Stimulated activated CD4-positive, alpha-beta T cell treated with anti-CD3 and anti-CD28 coated beads, Interleukin-15, amount 100 ng/mL, for 48 hours (primary cell): ENCODE results near the gene LRRC10B.

ENCODE experiments used
- DNase-seq, 2 donors: peaks; one replicate each; pipeline ENCODE4 v3.0.0-alpha.2; 2020; ENCODE audit warnings: low read depth in 2 of 2

LRRC10B gene

DNA sequence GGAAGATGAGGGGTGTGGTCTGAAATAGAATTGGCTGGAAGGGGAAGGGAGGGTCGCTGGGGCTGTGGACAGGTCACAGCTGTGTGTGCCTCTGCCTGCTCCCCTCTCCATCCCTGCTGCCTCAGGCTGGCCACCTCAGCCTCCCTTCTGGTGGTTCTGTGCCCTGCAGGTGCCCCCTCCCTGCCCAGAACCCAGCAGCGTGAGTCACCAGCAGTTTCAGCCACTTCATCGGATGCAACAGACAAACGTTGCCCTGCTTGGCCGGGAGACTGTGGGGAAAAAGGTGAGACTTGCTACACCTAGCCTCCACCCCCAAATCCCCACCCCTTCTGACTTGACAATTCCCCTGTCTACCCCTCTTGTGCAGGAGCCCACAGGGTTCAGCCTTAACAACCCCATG, 21.8 kb upstream of the LRRC10B start:
- no peak for DNase-seq

DNA sequence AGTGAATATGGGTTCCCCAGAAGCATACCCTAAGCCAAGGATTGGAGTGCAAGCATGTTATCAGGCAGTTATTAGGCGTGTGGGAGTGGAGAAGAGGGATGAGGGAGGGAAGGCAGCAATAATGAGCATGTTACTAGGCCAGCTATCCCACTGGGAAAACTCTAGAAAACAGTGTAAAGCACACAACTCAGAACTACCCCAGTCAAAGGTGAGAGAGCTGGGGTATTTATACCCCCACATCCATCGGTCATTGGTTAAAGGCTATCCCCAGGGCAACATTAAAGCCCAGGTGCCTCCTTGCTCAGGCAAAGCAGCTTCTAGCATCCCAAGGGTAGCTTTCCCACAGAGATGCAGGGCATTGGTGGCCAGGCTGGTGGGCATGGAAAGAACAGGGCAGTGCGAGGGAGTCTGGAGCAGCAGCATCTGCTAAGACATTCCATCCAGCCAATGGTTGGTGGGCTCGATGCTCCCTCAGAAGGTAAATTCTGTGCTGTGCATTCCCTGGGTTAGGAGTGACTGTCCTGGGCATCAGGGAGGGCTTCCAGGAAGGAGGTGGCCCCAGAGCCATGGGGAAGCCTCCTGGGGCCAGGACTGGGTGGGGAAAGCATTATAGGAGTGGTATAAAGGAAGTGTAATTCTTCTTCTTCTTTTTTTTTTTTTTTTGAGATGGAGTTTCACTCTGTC, 21.1 kb upstream of the LRRC10B start:
- no peak for DNase-seq

DNA sequence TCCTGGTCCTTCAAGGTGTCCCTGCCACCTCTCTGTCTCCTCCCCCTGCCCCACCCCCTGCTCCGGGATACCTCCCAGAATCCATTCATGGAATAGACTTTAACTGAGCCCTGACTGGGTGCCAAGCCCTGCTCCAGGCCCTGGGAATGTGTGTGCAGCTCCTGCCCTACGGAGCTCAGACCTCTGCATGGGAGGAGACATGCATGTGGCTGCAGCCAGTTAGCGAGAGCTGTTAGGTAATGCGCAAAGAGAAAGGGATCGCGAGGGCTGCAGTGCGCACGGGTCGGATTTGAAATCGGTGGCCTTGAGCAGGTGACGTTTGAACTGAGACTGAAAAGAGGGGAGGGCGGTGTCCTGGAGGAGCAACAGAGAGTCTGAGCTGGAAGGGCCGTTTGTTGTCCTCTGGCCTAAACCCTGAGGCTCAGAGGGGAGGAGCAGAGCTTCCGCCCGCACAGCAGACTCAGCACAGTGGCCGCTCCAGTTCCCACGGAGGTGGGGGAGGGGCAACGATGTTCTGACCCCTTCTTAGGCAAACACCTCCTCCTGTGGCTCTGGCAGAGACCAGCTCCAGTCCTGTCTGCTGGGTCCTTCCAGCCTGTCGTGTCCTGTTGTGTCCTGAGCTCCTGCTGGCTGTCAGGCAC, 19.8 kb upstream of the LRRC10B start:
- no peak for DNase-seq

DNA sequence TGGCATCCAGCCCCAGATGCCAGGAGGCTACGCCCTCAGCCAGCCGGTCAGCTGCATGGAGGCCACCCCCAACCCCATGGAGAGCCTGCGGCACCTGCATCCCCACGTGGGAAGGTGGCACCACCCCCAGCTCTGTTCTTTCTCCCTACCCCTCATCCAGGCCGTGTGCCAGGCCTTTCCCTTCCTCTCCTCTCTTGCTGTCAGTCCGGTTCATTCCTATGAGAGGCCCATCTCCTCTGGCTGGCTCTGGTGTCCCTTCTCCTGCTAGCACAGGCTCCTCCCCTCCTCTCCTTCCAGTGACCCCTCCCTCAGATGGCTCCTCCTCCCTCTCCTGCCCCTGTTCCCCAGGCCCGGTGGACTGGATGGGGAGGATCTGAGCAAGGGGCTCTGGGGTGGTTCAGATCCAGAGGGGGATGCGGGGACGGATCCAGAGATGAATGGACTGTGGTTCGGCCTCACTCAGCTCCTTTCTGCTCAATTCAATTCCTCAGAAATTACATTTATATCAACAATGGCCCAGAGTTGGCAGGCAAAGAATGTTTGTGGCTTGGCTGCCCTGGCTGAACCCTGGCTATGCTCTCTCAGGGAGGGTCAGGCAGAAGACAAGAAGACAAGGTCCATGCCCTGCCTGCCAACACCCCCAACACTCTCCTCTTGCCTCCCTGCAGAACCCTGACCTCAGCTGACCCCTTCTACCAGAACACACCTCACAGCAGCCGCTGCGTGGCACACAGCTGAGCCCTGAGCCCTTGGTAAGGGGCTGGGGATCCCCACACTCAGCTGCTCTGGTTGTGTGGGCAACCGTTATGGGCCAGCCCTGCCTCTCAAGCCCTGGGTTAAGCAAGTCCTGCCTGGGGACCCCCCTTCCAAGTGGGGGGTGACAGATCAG, 18.5 kb upstream of the LRRC10B start:
- DNase-seq = no peak

DNA sequence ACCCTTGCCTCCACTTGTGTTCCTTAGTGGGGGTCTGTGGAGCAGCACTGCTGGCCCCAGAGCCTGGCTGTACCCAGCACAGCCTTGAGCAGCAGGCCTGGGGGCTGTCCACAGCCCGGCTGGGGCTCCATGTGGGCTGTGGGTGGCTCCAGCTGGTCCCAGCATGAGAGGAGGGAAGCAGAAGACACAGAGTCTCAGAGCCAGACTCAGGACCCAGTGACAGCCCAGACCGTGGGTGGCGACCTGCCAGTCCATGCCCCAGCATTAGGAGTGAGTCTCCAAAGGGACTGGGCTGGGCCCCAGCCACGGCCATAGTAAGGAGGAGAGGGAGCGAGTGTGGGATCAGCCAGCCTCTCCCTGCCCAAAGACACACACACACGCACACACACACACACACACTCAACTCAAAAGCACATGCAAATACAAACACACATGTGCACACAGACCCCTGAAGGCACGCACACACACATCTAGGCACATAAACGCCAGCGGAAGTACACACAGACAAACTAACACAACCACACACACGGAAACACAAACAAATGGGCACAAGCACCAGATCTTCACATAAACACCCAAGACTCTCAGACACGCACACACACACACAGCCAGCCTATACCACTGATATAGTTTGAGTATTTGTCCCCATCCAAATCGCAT, 16.7 kb upstream of the LRRC10B start:
- DNase-seq = no peak

DNA sequence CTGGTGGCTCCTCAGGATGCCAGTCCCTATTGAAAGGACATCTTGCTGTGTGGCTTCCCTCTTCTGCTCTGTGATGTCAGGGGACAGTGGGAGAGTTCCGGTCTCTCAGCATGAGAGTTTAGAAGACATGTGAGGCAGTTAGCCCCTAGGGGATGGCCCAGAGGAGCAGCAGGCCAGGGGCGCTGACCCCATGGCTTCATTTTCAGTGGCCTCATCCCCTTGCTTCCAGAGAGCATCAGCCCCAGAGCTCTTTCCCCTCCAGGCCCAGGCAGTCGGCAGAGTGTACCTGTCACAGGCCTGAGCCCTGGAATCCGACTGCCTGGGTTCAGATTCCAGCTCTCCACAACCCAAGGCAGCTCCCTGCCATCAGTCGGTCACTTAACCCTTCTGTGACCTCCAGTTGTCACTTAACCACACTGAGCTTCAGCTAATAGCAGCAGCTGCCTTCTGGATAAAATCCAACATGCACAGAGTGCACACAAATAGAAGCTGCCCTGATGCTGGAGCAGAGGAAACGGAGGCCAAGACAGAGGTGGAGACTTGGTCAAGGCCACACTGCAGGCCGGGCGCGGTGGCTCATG, 14.1 kb upstream of the LRRC10B start:
- no peak for DNase-seq

DNA sequence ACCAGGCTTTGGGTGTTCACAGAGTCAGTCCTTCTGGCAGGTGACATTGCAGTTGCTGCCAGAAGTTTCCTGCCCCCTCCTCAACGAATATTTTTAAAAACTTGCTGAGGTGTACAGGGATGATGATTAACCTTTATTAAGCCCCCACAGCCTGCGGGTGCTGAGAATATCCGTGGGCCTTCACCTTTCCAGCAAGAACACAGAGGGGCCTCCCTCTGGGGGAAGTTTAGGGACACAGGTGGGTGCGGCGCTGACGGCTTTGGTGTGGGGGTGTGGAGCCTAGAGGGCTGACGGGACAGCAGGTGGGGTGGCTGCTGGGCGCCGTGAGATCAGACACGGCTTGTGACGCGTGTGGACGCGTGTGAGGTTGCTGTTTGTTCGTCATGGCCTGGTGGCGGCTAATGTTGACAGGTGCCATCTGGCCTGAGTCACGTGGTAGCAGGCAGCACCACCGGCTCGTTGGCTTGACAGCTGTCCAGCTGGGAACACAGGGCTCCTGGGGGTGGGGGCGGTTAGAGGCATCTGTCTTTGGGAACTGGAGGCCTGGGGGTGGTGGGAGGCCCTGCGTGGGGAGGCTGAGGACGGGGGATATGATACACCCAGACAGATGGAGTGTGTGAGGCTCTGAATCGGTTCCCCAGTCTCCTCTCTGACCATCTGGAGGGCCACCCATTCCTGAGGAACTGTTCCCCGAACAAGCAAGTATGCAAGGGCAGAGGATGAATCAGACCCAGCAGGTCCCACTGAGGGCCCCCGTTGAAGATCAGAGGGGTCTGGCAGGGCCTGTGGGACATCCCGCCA, 12.5 kb upstream of the LRRC10B start:
- no peak for DNase-seq

DNA sequence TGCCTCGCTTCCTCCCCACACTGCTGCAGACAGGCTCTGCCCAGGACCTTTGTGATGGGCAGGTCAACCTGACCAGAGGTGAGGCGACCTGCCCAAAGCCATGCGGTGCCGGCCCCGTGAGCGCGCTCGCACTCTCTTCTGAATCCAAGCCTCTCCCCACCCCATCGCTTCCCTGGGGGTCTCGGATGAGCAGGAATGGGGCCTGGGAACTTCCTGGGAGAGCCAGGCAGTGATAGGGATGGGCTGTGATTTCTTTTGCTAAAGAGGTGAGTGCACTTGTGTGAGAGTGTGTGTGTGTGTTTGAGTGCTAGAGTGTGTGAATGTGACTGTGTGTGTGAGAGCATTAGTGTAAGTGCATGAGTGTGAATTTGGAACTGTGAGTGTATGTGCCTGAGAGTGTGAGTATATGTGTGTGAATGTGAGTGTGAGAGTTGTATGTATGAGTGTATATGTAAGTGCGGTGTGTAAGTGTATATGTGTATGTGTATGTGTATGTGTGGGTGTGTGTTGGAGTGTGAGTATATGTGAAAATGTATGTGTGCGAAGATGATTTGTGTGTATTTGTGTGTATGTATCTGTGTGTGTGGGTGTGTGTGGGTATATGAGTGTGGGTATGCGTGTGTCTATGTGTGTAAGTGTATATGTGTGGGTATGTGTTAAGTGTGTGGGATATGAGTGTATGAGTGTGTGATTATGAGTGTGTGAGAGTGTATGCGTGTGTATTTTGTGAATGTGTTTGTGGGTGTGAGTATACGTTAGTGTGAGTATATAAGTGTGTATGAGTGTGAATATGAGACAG, 11.7 kb upstream of the LRRC10B start:
- DNase-seq = no peak

DNA sequence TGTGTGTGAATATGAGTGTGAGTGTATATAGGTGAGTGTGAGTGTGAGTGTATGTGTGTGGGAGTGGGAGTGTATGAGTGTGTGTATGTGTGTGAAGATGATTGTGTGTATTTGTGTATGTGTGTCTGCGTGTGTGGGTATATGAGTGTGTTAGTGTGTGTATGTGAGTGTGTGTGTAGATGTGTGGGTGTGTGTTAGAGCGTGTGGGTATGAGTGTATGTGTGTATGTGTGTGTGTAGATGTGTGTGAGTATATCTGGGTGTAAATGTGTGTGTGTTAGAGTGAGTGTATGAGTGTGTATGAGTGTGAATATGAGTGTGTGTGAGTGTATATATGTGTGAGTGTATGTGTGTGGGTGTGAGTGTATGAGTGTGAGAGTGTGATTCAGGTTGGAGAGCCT, 11.1 kb upstream of the LRRC10B start:
- DNase-seq = no peak

DNA sequence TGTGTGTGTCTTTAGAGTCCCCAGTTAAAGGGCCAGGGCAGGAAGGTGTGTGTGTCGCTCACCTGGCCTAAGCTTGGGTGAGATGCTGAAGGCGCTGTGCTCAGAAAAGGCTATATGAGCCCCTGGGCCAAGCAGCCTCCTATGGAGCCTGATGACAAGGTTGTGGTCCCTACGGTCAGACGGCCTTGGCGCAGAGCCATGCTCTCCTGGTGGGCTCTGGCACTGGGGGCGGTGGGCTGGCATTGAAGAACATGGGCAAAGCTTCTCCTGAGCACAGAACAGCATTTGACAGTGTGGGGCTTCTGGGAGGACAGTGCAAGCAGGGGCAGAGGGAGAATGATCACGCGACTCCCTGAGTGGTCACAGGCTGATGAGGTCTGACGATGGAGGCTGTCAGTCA, 10.7 kb upstream of the LRRC10B start:
- no peak for DNase-seq

DNA sequence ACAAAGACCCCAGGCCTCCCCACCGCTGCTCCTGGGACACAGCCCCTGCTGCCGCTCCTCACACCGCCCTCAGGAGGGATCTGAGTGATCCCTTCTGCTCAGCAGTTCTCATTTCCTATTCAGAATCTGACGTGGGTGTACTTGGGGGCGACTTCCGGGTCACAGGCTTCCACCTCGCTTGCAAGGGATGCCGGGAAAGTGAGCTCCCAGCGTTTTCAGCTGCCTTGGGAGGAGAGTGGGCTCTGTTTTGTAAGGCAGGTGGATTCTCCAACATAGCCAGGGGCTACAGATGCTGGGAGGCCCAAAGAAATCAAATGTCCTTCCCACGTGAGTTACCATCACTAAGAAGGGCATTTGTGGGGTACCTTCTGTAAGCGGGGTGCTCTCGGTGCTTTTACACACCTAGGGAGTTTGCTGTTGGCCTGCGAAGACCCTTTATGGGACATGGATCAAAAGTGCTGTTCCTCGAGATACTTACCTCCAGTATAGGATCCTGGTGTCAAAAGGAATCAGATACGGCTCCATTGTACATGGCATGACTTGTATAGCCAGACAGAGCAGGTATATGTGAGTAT, 9.7 kb upstream of the LRRC10B start:
- DNase-seq = no peak

DNA sequence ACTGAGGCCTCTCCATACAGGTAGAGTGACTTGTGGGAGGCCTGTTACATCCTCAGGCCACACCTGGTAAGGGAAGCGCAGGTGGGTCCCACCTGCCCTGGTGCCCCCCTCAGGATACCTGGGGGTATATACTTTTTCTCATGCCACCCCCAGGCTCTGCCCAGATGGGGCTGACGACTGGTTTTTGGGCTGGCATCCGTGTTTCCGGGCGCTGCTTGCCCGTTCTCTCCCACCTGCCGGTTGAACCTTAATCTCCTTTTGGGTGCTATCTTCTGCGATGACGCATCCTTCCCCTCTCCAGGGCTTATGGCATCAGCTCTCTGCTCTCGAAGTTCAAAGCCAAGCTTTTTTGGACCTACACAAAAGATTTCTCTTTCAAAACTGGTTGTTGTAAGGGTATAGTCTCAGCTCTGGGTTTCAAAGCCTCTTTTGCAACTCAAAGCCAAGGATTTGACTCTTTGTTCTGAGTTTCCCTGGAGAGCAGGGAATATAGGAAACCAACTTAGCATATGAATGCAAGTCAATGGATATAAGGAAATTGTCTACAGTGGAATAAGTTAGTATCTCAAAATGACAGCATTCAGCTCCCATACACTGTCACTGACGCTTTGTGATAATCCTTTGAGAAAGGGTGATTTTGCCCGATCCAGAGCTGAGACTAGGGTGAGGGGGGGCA, 8.6 kb upstream of the LRRC10B start:
- DNase-seq = no peak

DNA sequence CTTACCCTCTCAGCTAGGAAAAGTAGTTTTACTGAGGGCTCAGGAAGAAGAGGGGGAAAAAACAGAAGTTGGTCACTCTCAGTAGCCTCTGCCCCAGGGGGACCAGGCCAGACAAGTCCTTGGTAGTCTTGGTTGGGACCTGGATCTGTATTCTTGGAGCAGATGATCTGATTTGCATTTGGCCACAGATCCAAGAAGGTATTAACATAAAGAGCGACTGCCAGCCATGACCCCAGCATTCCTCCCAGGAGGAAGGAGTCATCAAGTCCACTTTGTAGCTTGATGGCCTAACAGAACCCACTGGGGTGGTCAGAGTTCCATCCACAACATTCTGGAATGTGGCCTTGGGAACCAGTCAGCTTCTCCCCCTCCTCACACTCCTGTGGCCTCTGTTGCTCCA, 6.0 kb upstream of the LRRC10B start:
- DNase-seq = no peak

DNA sequence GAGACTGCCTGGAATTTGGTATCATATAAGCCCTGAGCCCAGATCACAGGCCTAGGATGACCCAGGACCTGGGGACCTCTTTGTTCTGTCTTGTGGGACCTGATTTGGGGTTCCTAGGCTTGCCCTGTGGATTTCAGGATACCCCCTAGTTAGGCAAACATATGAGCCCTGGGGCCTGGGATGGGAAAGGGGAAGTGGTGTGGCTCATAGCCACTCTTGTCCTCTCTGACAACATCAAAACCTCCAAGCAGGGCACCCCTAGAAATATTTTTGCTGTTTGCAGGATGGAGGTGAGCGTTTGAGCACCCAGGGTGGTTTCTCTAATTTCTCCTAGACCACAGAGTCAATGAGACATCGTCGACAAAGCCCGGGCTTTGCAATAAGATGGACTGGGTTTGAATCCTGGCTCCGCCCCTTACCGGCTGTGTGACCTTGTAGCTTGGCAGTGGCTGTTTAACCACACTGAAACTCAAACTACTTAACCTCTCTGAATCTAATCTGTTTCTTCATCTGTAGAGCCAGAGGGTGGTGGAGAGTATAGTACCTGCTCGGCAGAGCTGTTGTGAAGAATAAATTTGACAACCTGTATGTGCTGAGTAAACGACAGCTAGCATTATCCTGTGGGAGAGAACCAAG, 5.3 kb upstream of the LRRC10B start:
- DNase-seq = no peak

DNA sequence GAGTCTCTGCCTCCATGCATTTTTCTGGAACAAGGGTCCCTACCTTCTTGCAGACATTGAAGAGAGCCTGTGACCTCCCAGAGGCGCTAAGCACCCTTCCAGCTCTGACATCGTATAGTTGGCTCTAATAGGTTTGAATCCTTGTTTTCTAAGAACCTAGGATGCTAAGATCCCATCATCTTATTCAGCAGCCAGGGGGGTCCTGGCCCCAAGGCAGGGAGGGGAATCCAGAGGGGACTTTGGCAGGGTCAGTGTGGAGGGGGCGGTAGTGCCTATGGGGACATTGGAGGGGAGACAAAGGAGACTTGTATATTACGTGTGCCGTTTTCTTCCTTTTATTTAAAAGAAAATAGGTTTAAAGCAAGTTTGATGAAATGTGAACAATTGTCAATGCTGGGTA, 3.4 kb upstream of the LRRC10B start:
- DNase-seq = no peak

DNA sequence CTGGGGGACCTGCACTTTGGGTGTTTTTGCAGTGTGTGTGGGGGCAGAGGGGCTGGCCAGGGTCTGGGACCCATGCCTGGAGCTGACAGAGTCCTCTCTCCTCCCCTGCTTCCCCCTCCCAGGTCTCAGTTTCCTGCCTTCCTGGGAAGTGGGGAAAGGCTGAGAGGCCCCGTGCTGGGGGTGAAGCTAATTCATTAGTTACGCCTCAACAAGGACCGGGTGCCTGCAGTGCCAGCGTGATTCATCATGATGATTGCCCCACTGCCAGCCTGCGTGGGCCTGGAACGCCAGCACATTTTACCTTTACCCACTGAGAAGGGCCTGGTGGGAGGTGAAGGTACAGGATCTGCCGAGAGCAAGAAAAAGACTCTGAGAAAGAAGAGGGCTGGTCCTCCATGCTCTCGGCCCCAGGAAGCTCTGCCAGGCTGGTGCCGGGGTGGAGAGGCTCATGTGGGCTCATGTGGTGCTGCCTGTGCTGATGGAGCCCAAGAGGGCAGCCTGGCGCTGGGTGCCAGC, 2.9 kb upstream of the LRRC10B start:
- DNase-seq = no peak

DNA sequence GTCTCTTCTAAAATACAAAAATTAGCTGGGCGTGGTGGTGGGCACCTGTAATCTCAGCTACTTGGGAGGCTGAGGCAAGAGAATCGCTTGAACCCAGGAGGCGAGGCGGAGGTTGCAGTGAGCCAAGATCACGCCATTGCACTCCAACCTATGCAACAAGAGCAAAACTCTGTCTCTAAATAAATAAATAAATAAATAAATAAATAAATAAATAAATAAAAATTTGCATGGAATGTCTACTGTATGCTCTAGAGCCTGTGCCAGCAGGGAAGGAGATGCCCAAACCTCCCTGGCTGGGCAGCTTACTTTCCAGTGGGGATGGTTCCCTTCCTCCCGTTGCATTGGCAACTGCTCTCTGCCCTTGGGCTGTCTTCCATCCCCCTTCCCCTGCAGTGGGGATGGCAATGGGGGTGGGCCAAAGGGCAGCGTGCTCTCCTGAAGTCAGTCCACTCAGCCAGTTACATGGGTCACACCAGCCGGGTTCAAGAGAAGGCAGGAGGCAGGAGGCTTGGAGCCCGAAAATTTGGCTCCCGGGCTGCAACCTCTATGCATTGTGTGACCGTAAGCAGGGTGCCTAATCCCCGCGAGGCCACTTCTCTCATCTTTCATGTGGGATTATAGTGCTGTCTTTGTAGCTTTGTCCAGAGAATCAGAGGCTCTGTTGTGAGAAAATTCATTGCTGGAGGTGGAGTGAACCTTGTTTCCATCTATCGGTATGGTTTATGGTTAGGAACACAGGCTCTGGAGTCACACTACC, 1.4 kb upstream of the LRRC10B start:
- no peak for DNase-seq
